Measurements from ENCODE around the gene KLF4.

The KLF4 gene

DNA sequence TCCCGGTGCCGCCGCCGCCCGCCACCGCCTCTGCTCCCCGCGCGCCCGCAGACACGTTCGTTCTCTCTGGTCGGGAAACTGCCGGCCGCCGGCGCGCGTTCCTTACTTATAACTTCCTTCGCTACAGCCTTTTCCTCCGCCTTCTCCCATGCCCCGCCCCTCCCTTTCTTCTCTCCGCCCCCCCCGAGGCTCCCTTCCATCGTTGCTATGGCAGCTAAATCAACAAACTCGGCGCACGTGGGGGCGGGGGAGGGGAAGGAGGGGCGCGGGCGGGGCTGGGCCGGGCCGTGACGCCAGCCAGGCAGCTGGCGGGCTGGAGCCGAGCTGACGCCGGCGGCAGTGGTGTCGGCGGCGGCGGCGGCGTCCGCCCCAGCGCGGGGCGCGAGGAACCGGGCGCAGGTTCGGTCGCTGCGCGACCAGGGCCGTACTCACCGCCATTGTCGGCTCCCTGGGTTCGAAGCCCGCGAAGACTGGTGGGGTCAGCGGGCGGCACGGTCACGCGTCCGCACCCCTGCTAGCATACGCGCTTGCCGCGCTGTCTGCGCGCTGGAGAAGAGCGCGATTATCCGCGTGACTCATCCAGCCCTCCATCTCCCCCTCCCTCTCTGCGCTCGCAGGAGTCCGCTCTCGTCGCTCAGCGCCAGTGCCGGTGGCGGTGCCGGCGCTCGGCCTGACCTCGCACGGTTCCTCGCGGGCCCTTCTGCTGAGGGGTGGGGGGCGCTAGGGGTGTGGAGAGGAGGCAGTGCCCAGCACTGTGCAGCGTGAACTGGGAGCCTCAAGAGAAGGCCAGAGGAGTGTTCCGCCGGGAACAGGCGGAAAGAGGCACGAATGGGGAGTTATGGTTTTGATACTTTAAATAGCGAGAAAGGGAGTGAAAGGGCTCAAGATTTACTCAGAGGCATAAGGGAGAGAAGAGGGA lies at the start of gene KLF4:
Gene KLF4 (minus strand): TSS at position 83 of the 919 bp plus-strand sequence. CDS start 597 bp downstream, outside the sequence.
- Histone ChIP-seq H3K27me3 (peaks cover 11 to 76% (median 69%) of the 10 kb centered on the region in 11 experiments), H4K20me1 (peaks cover 22 to 44% (median 33%) of the 10 kb centered on the region in 11 experiments; a peak in 21 of 22 replicates), H3K4me3 (peak within 1 kb of the TSS; percentile 60 to 99 (median 82)), H3K4me2 (peak within 1 kb of the TSS; percentile 95 to 100 (median 97)), H3K4me1 (peaks cover 27 to 61% (median 33%) of the 10 kb centered on the region in 10 experiments), H3K27ac (peak within 1 kb of the TSS; percentile 57 to 98 (median 72); a peak in 21 of 22 replicates), H3K36me3 (peaks cover 0 to 36% (median 30%) of the 10 kb centered on the region in 11 experiments; a peak in 15 of 22 replicates), H3K9ac (peak within 1 kb of the TSS; percentile 71 to 98 (median 78)), H3K9me3 (replicated peaks in 1 of 11) (peaks cover 0 to 24% (median 10%) of the 10 kb centered on the region in 11 experiments; a peak in 13 of 22 replicates)
- no peak for TF ChIP-seq Cebpa-rat (IDR thresholded peaks at IDR 0.05)

DNA sequence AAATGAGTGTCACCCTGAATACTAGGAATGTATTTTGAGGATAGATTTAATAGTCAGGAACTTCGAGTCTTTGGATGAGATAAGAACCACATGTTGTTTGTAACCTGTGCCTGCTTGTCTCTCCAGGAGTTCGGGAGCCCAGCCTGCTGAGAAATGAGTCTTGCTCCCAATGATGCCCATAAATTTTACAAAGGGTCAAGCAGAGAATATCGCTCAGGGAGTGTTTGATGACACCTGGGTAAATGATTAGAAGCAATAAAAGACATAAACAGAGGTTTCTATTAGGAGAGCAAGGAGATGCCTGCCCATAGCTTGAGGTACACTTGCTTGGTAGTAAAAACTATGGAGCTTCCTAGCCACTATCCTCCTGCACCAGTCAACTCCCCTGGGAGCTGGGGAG lies 46.9 kb upstream of the KLF4 start:
- Histone ChIP-seq H3K27me3 (no peaks in the 10 kb centered on the region), H3K4me1 (no peaks in the 10 kb centered on the region), H3K9me3 (replicated peaks in 1 of 11) (0 out of 22 replicates have a peak, but pooled peaks cover 0 to 4% (median 0%) of the 10 kb centered on the region in 11 experiments), H3K4me2 (no peak overlapping the region), H3K36me3 (no peaks in the 10 kb centered on the region), H3K27ac (no peak overlapping the region), H3K4me3 (no peak overlapping the region), H4K20me1 (no peaks in the 10 kb centered on the region), H3K9ac (no peak overlapping the region)
- TF ChIP-seq Cebpa-rat (IDR thresholded peaks at IDR 0.05) = no peak

DNA sequence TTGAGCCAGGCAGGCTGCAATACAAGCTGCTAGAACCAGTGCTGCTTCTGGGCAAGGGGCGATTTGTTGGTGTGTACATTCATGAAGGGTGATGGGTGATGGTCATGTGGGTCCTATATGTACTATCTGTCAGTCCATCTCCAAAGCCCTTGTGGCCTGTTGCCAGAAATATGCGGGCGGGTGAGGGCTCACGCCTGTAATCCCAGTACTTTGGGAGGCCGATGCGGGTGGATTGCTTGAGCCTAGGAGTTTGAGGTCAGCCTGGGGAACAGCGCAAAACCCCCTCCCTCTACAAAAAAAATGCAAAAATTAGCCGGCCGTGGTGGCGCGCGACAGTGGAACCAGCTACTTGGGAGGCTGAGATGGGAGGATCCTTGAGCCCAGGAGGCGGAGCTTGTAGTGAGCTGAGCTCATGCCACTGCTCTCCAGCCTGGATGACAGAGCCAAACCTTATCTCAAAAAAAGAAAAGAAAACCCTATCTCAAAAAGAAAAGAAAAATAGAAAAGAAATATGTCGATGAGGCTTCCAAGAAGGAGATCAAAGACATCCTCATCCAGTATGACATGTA lies 45.0 kb upstream of the KLF4 start:
- no peak for TF ChIP-seq Cebpa-rat (IDR thresholded peaks at IDR 0.05)
- no peak overlapping the region for H3K4me2 ChIP-seq

DNA sequence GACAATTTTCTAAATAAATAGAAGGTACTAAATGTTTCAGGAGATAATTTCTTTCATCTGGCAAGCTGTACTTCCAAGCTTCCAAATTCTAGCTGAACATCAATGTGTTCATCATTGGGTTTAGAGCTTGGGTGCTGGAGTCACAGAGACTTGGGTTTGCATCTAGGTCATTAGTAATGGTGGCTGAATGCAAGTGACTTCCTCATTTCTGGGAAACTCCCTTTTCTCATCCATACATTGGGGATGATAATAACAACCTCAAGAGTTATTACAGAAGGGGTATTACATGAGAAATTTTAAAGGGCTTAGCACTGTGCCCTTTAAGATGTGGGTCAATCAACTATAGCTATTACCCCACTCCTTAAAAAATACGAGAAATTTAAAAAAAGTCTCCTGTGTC lies 41.1 kb upstream of the KLF4 start:
- H3K4me1 ChIP-seq = peaks cover 0 to 5% (median 0%) of the 10 kb centered on the region in 10 experiments; a peak in 1 of 20 replicates
- no peaks in the 10 kb centered on the region for H3K27me3 ChIP-seq
- peak overlapping the region in 1 of 11 experiments; percentile 23; a peak in 1 of 22 replicates for H3K4me2 ChIP-seq
- H3K9ac ChIP-seq = no peak overlapping the region
- 0 out of 22 replicates have a peak, but pooled peaks cover 0 to 4% (median 0%) of the 10 kb centered on the region in 11 experiments for H3K9me3 ChIP-seq (replicated peaks in 1 of 11)
- no peak overlapping the region for H3K4me3 ChIP-seq
- H3K36me3 ChIP-seq = no peaks in the 10 kb centered on the region
- H3K27ac ChIP-seq = no peak overlapping the region
- H4K20me1 ChIP-seq = no peaks in the 10 kb centered on the region
- no peak for TF ChIP-seq Cebpa-rat (IDR thresholded peaks at IDR 0.05)

More for the DNA sequence above, 45.0 kb upstream of the KLF4 start:
- no peak overlapping the region for H3K4me3 ChIP-seq
- no peaks in the 10 kb centered on the region for H3K27me3 ChIP-seq
- no peak overlapping the region for H3K27ac ChIP-seq
- 0 out of 22 replicates have a peak, but pooled peaks cover 0 to 4% (median 0%) of the 10 kb centered on the region in 11 experiments for H3K9me3 ChIP-seq (replicated peaks in 1 of 11)
- no peak overlapping the region for H3K9ac ChIP-seq
- H4K20me1 ChIP-seq = no peaks in the 10 kb centered on the region
- no peaks in the 10 kb centered on the region for H3K36me3 ChIP-seq
- H3K4me1 ChIP-seq = peaks cover 0 to 5% (median 0%) of the 10 kb centered on the region in 10 experiments; a peak in 1 of 20 replicates

DNA sequence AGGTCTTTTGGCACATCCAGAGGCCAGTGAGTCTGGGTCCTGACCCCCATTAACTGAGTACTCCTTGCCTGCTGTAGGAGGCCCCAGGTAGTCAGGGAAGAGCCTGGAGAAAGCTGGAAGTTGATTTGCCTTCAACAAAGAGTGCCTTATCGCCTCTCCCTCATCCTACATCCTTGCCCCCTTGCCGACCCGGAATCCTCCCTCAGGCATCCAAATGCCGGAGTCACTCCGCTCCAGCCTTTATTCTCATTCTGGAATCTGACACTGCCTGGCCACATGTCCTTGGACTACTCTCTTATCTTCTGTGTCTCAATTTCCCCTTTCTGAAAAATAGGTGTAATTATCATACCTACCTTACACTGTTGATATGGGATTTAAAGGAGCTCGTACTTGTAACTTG lies 39.1 kb upstream of the KLF4 start:
- Histone ChIP-seq H3K9me3 (replicated peaks in 1 of 11) (0 out of 22 replicates have a peak, but pooled peaks cover 0 to 4% (median 0%) of the 10 kb centered on the region in 11 experiments), H3K36me3 (no peaks in the 10 kb centered on the region), H3K4me1 (peaks cover 0 to 5% (median 0%) of the 10 kb centered on the region in 10 experiments; a peak in 1 of 20 replicates), H3K4me3 (no peak overlapping the region), H3K4me2 (no peak overlapping the region), H3K9ac (no peak overlapping the region), H4K20me1 (no peaks in the 10 kb centered on the region), H3K27ac (no peak overlapping the region), H3K27me3 (no peaks in the 10 kb centered on the region)
- no peak for TF ChIP-seq Cebpa-rat (IDR thresholded peaks at IDR 0.05)

DNA sequence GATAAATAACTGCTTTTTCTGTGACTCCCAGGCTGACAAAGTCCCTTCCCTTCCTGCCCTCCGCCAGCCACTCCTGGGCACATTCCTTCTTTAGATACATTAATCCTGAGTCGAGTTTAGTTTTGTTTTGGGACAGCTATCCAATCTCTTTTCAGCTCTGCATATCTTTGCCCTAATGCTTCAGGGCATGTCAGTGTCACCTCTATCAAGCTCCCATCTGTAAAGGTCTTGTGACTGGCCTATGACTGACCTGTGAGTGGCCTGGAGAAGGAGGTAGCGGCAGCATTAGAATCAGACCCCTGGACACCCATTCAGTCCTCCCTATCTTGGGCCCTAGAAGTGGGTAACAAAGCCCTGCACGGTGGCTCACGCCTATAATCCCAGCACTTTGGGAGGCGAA lies 34.0 kb upstream of the KLF4 start:
- TF ChIP-seq Cebpa-rat (IDR thresholded peaks at IDR 0.05) = no peak
- Histone ChIP-seq H3K9ac (no peak overlapping the region), H4K20me1 (no peaks in the 10 kb centered on the region), H3K4me3 (no peak overlapping the region), H3K27ac (no peak overlapping the region), H3K36me3 (no peaks in the 10 kb centered on the region), H3K4me1 (no peaks in the 10 kb centered on the region), H3K27me3 (no peaks in the 10 kb centered on the region), H3K9me3 (replicated peaks in 1 of 11) (peaks cover 0 to 10% (median 0%) of the 10 kb centered on the region in 11 experiments; a peak in 4 of 22 replicates), H3K4me2 (no peak overlapping the region)

DNA sequence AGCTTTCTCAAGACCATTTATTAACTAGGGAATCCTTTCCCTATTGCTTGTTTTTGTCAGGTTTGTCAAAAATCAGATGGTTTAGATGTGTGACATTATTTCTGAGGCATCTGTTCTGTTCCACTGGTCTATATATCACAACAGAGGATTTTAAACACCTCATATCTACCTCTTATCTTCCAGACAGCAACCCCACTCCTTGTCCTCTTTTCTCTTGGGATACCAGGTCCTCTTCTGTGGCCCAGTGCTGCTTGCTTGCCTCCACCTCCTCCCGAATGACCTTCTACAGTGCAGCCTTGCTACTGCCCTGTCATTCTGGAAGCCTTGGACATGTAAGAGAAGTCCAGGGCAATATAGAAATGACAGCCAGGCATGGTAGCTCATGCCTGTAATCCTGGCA lies 30.6 kb upstream of the KLF4 start:
- no peaks in the 10 kb centered on the region for H4K20me1 ChIP-seq
- H3K36me3 ChIP-seq = no peaks in the 10 kb centered on the region
- no peak overlapping the region for H3K4me2 ChIP-seq
- no peaks in the 10 kb centered on the region for H3K4me1 ChIP-seq
- peaks cover 0 to 10% (median 0%) of the 10 kb centered on the region in 11 experiments; a peak in 4 of 22 replicates for H3K9me3 ChIP-seq (replicated peaks in 1 of 11)
- no peak overlapping the region for H3K9ac ChIP-seq
- no peak overlapping the region for H3K4me3 ChIP-seq
- H3K27me3 ChIP-seq = no peaks in the 10 kb centered on the region
- no peak for TF ChIP-seq Cebpa-rat (IDR thresholded peaks at IDR 0.05)
- no peak overlapping the region for H3K27ac ChIP-seq

DNA sequence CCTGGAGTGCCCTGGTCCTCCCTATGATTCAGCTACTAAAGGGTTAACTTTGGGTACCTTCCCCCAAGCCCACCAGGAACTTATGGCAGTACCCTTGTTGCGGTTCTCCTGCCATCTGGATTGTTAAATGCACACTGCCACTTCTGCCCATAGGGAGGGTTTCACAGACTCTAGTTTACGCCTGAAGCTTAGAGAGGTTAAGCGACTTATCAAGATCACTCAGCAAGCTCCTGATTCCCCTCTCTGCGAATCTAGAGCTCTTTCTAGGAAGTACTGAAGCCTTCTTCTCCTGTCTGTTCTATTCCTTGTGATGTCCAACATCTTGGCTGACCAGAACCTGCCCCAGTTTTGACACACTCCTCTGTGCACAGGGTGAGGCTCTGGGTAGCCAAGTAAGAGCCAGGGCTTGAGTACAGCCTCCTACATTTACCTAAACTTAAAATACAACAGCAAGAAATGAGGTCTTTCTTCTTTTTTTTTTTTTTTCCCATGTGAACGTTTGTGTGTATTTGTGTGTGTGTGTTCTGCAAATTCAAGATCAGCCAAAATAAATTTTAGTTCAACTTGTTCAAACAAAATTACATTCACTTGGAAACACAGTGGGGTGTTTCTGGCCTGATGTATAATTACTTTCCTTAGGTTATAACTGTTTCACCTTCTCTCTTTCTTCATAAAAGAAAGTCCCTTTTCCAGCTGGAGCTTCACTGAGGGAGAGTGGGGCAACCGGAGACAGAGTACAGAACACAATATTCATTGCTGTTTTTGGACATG lies 28.7 kb upstream of the KLF4 start:
- Histone ChIP-seq H3K9me3 (replicated peaks in 1 of 11) (peaks cover 0 to 10% (median 0%) of the 10 kb centered on the region in 11 experiments; a peak in 4 of 22 replicates), H3K36me3 (no peaks in the 10 kb centered on the region), H4K20me1 (no peaks in the 10 kb centered on the region), H3K27me3 (no peaks in the 10 kb centered on the region), H3K4me2 (no peak overlapping the region), H3K27ac (no peak overlapping the region), H3K9ac (no peak overlapping the region), H3K4me3 (no peak overlapping the region), H3K4me1 (peaks cover 0 to 10% (median 2%) of the 10 kb centered on the region in 10 experiments; a peak in 8 of 20 replicates)
- no peak for TF ChIP-seq Cebpa-rat (IDR thresholded peaks at IDR 0.05)

All from BLaER1 treated with 17β-estradiol and CSF1 and Interleukin-3, amounts not matched to agents 10 nM and 100 nM (cell line).